Natural killer cell (primary cell): Measurements from ENCODE around the gene USP11. TPM values are rescaled to one million over a fixed set of nuclear protein-coding genes. Genes with fewer than 3 reads are reported as not detected.
"Not testable (repeated sequence)": the region's sequence is repeated elsewhere in the genome, so short reads cannot be mapped to it uniquely, and the experiment has no call there.

ENCODE experiments used
- ATAC-seq, 3 donors: fragments of 150-1000 bp in 2 of 3; fragments of 200-7000 bp in 1 of 3; cut with Tn5 transposase; 1 replicate in 1 of 3; 2 replicates in 2 of 3; pipeline ENCODE4 v1.10.0; 2021; ENCODE audit warnings: mild to moderate bottlenecking in 2 of 3, moderate library complexity in 2 of 3
- DNase-seq, 2 donors: peaks; one replicate each; pipeline versions ENCODE4 v3.0.0 to v3.0.0-alpha.2; 2013 to 2021; ENCODE audit warnings: mixed read lengths in 1 of 2
- H3K27ac ChIP-seq: one replicate; pipeline ENCODE4 v1.5.1; 2013; ENCODE audit warnings: mild to moderate bottlenecking, low read length
- H3K27me3 ChIP-seq: one replicate; pipeline ENCODE4 v1.6.1; 2013; ENCODE audit warnings: low read length; ENCODE audit not compliant: control insufficient read depth, insufficient read depth
- H3K36me3 ChIP-seq: one replicate; pipeline ENCODE4 v1.6.1; 2013; ENCODE audit warnings: low read length; ENCODE audit not compliant: control insufficient read depth, insufficient read depth
- H3K4me1 ChIP-seq: one replicate; pipeline ENCODE4 v1.6.1; 2013; ENCODE audit warnings: low read length; ENCODE audit not compliant: control insufficient read depth, insufficient read depth
- H3K4me3 ChIP-seq: one replicate; pipeline ENCODE4 v1.5.1; 2013; ENCODE audit warnings: low read length
- H3K9me3 ChIP-seq: one replicate; pipeline ENCODE4 v1.6.1; 2013; ENCODE audit warnings: low read length; ENCODE audit not compliant: control insufficient read depth, insufficient read depth
- H3K27ac Mint-ChIP-seq, 2 donors: one replicate each; pipeline ENCODE4 v1.8.0; 2022; ENCODE audit warnings: mild to moderate bottlenecking in 2 of 2, mixed read lengths in 2 of 2, moderate library complexity in 1 of 2
- H3K27me3 Mint-ChIP-seq, 2 donors: one replicate each; pipeline ENCODE4 v1.8.0; 2022; ENCODE audit warnings: low read depth in 2 of 2, mixed read lengths in 2 of 2
- H3K36me3 Mint-ChIP-seq: one replicate; pipeline ENCODE4 v1.8.0; 2022; ENCODE audit warnings: mixed read lengths
- H3K4me1 Mint-ChIP-seq, 2 donors: one replicate each; pipeline ENCODE4 v1.8.0; 2022; ENCODE audit warnings: mixed read lengths in 2 of 2
- H3K4me3 Mint-ChIP-seq: one replicate; pipeline ENCODE4 v1.8.0; 2022; ENCODE audit warnings: mild to moderate bottlenecking, moderate library complexity, mixed read lengths
- H3K9me3 Mint-ChIP-seq, 2 donors: one replicate each; pipeline ENCODE4 v1.8.0; 2022; ENCODE audit warnings: mixed read lengths in 2 of 2
- CTCF ChIP-seq: fragments of 200-600 bp; IDR thresholded peaks from one replicate; pipeline ENCODE4 v1.8.0; 2022; ENCODE audit warnings: antibody characterized with exemption
- WGBS: methylation state at CpG from one replicate; pipeline ENCODE4 v1.1.7; 2013; ENCODE audit warnings: missing lambda C conversion rate; ENCODE audit not compliant: insufficient coverage; 5-methylcytosine and 5-hydroxymethylcytosine counted together
- intact Hi-C: fragments of 100-400 bp; cut with micrococcal nuclease; formaldehyde crosslinking; loops from one replicate; pipeline ENCODE4 v1.14.2; 2022
- total RNA-seq, 4 donors: library from RNA; stranded (reverse); fragments of 120-200 nt in 1 of 4; gene quantifications; one replicate each; pipeline versions ENCODE4 v1.2.3 to v1.2.4, GENCODE V29; 2013 to 2022

USP11 gene
- total RNA-seq, 3 donors from 2014 or later (not counting 1 experiment from before 2014, with no cell fraction given), result 107 to 131 (median 108) TPM

DNA sequence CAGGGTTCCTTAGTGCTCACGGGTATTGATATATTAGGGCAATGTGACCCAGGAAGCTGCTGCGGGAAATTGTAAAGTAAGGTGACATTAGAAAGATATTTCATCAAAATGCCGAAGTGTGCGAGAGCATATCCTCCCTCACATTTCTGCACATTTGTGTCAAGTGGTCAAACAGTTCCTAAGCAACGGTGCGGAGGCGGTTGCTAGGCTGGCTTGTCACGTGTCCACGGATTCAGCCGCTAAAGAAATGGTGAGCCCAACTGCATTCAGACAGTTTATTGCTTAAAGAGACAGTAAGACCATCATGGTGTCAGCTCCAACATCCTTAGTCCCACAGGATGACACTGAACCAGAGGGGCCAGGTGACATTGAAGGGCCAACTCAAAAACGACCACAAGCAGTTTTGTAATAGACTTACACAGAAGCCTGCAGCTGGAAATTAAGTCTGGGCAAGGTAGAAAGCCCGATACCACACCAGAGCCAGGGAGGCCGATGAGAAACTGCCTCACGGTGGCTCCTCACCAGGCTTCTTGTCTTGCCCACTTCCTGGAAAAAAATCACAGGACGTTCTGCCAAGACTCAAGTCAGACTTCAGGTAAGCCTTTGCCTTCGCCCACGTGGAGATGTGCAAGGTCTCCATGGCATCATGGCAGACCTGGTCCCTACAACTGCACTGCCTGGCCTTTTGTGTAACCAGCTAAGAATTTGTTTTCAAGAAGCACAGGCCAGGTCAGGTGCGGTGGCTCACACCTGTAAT is 50.4 kb downstream of the USP11 start:
- no peaks in the 10 kb centered on the region for H3K27me3 ChIP-seq
- no peaks in the 10 kb centered on the region for H3K4me1 ChIP-seq
- Mint-ChIP-seq H3K4me1 (no peaks in the 10 kb centered on the region), H3K36me3 (no peaks in the 10 kb centered on the region), H3K27me3 (no peaks in the 10 kb centered on the region), H3K27ac (no peak overlapping the region), H3K9me3 (no peaks in the 10 kb centered on the region), H3K4me3 (no peak overlapping the region)
- ATAC-seq (no peak), DNase-seq (peak in 1 of 2 donors; percentile 9)
- intact Hi-C loops, result no loop called here
- TF ChIP-seq CTCF, result no peak
- no peaks in the 10 kb centered on the region for H3K36me3 ChIP-seq
- no peaks in the 10 kb centered on the region for H3K9me3 ChIP-seq
- H3K27ac ChIP-seq, result no peak overlapping the region
- no peak overlapping the region for H3K4me3 ChIP-seq
- WGBS, result 73% methylated on average over 17 of the region's 18 CpGs

DNA sequence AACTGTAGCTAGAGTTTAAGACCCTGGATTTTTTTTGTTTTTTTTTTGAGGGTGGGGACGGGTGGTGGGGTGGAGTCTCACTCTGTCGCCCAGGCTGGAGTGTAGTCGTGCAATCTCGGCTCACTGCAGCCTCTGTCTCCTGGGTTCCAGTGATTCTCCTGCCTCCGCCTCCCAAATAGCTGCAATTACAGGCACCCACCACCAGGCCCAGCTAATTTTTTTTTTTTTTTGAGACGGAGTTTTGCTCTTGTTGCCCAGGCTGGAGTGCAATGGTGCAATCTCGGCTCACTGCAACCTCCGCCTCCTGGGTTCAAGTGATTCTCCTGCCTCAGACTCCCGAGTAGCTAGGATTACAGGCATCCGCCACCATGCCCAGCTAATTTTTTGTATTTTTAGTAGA is 51.8 kb downstream of the USP11 start:
- H3K27ac Mint-ChIP-seq, H3K36me3 Mint-ChIP-seq, H3K4me1 Mint-ChIP-seq, H3K36me3 ChIP-seq, H3K4me3 Mint-ChIP-seq, H3K4me3 ChIP-seq, DNase-seq, H3K9me3 ChIP-seq, intact Hi-C loops, H3K27me3 Mint-ChIP-seq, H3K4me1 ChIP-seq, H3K9me3 Mint-ChIP-seq, ATAC-seq, H3K27me3 ChIP-seq, H3K27ac ChIP-seq: not testable (repeated sequence)
- 96% methylated on average over 9 of the region's 10 CpGs for WGBS

GRCh38 chrX:47285836-47286320 is 53.1 kb downstream of the USP11 start:
- Mint-ChIP-seq H3K4me3 (no peak overlapping the region), H3K36me3 (no peaks in the 10 kb centered on the region), H3K9me3 (no peaks in the 10 kb centered on the region), H3K27me3 (no peaks in the 10 kb centered on the region), H3K27ac (no peak overlapping the region), H3K4me1 (no peaks in the 10 kb centered on the region)
- H3K27me3 ChIP-seq, result no peaks in the 10 kb centered on the region
- whole genome bisulfite sequencing, result 40% methylated on average over 6 of the region's 6 CpGs
- TF ChIP-seq CTCF, result no peak
- H3K4me3 ChIP-seq, result no peak overlapping the region
- ATAC-seq, result no peak
- no peaks in the 10 kb centered on the region for H3K9me3 ChIP-seq
- DNase-seq, result no peak
- intact Hi-C loops, result no loop called here
- no peak overlapping the region for H3K27ac ChIP-seq
- no peaks in the 10 kb centered on the region for H3K36me3 ChIP-seq
- no peaks in the 10 kb centered on the region for H3K4me1 ChIP-seq

DNA sequence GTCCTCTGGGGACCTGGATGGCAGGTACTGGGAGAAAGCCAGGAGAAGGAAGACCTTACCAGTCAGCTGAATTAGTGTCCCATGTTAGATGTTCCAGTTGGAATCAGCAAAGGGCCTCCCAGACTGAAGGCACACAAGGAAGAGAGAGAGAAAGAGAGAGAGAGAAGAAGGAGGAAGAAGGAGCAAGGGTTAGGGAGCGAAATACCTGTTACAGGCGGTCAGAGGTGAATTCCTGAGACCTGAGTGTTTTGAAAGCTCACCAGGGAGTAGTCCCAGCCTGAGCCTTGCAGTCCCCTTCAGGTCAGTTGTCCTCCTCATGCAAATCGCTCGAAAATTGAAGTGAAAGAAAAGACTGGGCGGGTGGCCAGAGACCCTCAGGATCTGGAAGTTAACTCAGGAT is 60.3 kb downstream of the USP11 start:
- Histone ChIP-seq H3K9me3 (no peaks in the 10 kb centered on the region), H3K36me3 (no peaks in the 10 kb centered on the region), H3K4me1 (no peaks in the 10 kb centered on the region), H3K27me3 (no peaks in the 10 kb centered on the region), H3K4me3 (no peak overlapping the region), H3K27ac (no peak overlapping the region)
- no peaks in the 10 kb centered on the region for H3K9me3 Mint-ChIP-seq
- WGBS, result 68% methylated on average over 5 of the region's 5 CpGs
- no peak for TF ChIP-seq CTCF
- DNase-seq (no peak), ATAC-seq (no peak)
- no peaks in the 10 kb centered on the region for H3K4me1 Mint-ChIP-seq
- no peak overlapping the region for H3K27ac Mint-ChIP-seq
- no peaks in the 10 kb centered on the region for H3K36me3 Mint-ChIP-seq
- H3K27me3 Mint-ChIP-seq, result peaks cover 3 to 18% of the 10 kb centered on the region in 2 donors
- intact Hi-C loops, result no loop called here
- H3K4me3 Mint-ChIP-seq, result no peak overlapping the region
